ENCODE data around the gene HOOK2.

DNA sequence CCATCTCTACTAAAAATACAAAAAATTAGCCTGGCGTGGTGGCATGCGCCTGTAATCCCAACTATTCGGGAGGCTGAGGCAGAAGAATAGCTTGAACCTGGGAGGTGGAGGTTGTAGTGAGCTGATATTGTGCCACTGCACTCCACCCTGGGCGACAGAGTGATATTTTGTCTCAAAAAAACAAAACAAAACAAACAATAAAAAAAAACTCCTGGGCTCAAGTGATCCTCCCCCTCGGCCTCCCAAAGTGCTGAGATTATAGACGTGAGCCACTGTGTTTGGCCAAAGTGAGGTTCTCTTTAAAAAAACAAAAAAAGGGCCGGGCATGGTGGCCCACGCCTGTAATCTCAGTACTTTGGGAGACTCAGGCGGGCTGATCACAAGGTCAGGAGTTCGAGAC is 12.1 kb upstream of the HOOK2 start:
- TF ChIP-seq EP300 (IDR thresholded peaks at IDR 0.05; ENCODE audit: borderline replicate concordance in 1 of 2, low read depth in 1 of 2, low read length in 1 of 2) (no peak), POLR2AphosphoS5 (IDR thresholded peaks at IDR 0.05; ENCODE audit: low read depth, low read length) (no peak), NFIC (IDR thresholded peaks at IDR 0.05; ENCODE audit: borderline replicate concordance) (no peak), JUND (IDR thresholded peaks at IDR 0.05) (no peak), RXRA (IDR thresholded peaks at IDR 0.05; ENCODE audit: borderline replicate concordance, low read depth) (no peak), RAD21 (IDR thresholded peaks at IDR 0.05; ENCODE audit: low read length) (no peak), MXI1 (IDR thresholded peaks at IDR 0.05; ENCODE audit: low read depth, low read length) (no peak), EZH2phosphoT487 (IDR thresholded peaks at IDR 0.05; ENCODE audit: borderline replicate concordance, low read depth) (no peak), GABPA (IDR thresholded peaks at IDR 0.05; ENCODE audit: low read depth) (no peak)
- TF ChIP-seq, protein P1, sequence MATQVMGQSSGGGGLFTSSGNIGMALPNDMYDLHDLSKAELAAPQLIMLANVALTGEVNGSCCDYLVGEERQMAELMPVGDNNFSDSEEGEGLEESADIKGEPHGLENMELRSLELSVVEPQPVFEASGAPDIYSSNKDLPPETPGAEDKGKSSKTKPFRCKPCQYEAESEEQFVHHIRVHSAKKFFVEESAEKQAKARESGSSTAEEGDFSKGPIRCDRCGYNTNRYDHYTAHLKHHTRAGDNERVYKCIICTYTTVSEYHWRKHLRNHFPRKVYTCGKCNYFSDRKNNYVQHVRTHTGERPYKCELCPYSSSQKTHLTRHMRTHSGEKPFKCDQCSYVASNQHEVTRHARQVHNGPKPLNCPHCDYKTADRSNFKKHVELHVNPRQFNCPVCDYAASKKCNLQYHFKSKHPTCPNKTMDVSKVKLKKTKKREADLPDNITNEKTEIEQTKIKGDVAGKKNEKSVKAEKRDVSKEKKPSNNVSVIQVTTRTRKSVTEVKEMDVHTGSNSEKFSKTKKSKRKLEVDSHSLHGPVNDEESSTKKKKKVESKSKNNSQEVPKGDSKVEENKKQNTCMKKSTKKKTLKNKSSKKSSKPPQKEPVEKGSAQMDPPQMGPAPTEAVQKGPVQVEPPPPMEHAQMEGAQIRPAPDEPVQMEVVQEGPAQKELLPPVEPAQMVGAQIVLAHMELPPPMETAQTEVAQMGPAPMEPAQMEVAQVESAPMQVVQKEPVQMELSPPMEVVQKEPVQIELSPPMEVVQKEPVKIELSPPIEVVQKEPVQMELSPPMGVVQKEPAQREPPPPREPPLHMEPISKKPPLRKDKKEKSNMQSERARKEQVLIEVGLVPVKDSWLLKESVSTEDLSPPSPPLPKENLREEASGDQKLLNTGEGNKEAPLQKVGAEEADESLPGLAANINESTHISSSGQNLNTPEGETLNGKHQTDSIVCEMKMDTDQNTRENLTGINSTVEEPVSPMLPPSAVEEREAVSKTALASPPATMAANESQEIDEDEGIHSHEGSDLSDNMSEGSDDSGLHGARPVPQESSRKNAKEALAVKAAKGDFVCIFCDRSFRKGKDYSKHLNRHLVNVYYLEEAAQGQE (IDR thresholded peaks at IDR 0.05; ENCODE audit: low read depth, low read length): no peak
- TF ChIP-seq, protein P2, sequence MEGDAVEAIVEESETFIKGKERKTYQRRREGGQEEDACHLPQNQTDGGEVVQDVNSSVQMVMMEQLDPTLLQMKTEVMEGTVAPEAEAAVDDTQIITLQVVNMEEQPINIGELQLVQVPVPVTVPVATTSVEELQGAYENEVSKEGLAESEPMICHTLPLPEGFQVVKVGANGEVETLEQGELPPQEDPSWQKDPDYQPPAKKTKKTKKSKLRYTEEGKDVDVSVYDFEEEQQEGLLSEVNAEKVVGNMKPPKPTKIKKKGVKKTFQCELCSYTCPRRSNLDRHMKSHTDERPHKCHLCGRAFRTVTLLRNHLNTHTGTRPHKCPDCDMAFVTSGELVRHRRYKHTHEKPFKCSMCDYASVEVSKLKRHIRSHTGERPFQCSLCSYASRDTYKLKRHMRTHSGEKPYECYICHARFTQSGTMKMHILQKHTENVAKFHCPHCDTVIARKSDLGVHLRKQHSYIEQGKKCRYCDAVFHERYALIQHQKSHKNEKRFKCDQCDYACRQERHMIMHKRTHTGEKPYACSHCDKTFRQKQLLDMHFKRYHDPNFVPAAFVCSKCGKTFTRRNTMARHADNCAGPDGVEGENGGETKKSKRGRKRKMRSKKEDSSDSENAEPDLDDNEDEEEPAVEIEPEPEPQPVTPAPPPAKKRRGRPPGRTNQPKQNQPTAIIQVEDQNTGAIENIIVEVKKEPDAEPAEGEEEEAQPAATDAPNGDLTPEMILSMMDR (IDR thresholded peaks at IDR 0.05): no peak
- TF ChIP-seq, protein P3, sequence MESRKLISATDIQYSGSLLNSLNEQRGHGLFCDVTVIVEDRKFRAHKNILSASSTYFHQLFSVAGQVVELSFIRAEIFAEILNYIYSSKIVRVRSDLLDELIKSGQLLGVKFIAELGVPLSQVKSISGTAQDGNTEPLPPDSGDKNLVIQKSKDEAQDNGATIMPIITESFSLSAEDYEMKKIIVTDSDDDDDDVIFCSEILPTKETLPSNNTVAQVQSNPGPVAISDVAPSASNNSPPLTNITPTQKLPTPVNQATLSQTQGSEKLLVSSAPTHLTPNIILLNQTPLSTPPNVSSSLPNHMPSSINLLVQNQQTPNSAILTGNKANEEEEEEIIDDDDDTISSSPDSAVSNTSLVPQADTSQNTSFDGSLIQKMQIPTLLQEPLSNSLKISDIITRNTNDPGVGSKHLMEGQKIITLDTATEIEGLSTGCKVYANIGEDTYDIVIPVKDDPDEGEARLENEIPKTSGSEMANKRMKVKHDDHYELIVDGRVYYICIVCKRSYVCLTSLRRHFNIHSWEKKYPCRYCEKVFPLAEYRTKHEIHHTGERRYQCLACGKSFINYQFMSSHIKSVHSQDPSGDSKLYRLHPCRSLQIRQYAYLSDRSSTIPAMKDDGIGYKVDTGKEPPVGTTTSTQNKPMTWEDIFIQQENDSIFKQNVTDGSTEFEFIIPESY (IDR thresholded peaks at IDR 0.05; ENCODE audit: borderline replicate concordance, low read depth): no peak
- TF ChIP-seq, protein P4, sequence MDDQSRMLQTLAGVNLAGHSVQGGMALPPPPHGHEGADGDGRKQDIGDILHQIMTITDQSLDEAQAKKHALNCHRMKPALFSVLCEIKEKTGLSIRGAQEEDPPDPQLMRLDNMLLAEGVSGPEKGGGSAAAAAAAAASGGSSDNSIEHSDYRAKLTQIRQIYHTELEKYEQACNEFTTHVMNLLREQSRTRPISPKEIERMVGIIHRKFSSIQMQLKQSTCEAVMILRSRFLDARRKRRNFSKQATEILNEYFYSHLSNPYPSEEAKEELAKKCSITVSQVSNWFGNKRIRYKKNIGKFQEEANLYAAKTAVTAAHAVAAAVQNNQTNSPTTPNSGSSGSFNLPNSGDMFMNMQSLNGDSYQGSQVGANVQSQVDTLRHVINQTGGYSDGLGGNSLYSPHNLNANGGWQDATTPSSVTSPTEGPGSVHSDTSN (IDR thresholded peaks at IDR 0.05): no peak

All from SK-N-SH (cell line).